K562 (cell line): ENCODE results near the gene AFG1L. TPM values are rescaled to one million over a fixed set of nuclear protein-coding genes. Genes with fewer than 3 reads are reported as not detected.
A peak's percentile ranks its signal among the peaks of the same experiment; 100 is the strongest.

Source experiments
- ATAC-seq: fragments of 200-7000 bp; cut with Tn5 transposase; 3 replicates; pipeline ENCODE4 v1.9.1; 2020; ENCODE audit warnings: moderate library complexity
- BruUV-seq: library from RNA; stranded (reverse); fragments of 400-500 nt; replicated peaks from 2 replicates; lab custom pipeline; 2021; lab: Mats Ljungman, UMichigan
- CTCF ChIA-PET: fragments of 300-600 bp; formaldehyde crosslinking; extraction: SDS; loops from one replicate; lab custom pipeline; 2021; ENCODE audit warnings: low intra/inter-chr PET ratio; lab: Yijun Ruan, JAX
- POLR2A ChIA-PET: fragments of 300-600, 350-650 bp; sonication (Branson Sonifier 250); formaldehyde crosslinking; extraction: SDS; loops from one replicate; lab custom pipeline; 2021; ENCODE audit warnings: antibody characterized with exemption, inconsistent platforms; lab: Yijun Ruan, JAX
- DNase-seq, 4 experiments: peaks; one replicate each; pipeline versions ENCODE4 v3.0.0 to v3.0.0-alpha.2; 2011 to 2018; ENCODE audit warnings: low spot score in 3 of 4, mixed read lengths in 3 of 4; ENCODE audit errors: extremely low read depth in 1 of 4
- FAIRE-seq: peaks from 2 replicates; lab custom pipeline; 2011; peaks lifted over from hg19 to GRCh38; lab: Jason Lieb, UNC
- H2AFZ ChIP-seq: 2 replicates; pipeline ENCODE4 v1.6.0; 2011; ENCODE audit warnings: low read depth, low read length, control low read depth, inconsistent platforms
- H3K27ac ChIP-seq: fragments of 200-600 bp; 3 replicates; pipeline ENCODE4 v1.8.0; 2011; ENCODE audit warnings: low read depth, mild to moderate bottlenecking, control low read depth, inconsistent platforms, low read length, moderate library complexity, mixed read lengths; ENCODE audit errors: extremely low read depth
- H3K27me3 ChIP-seq, 2 experiments: fragments of 300-600 bp in 1 of 2; 2 replicates in 1 of 2; 3 replicates in 1 of 2; pipeline versions ENCODE4 v1.6.0 to v1.8.0; 2011; ENCODE audit warnings: inconsistent platforms in 2 of 2, low read length in 2 of 2, mild to moderate bottlenecking in 1 of 2, mixed read lengths in 1 of 2, moderate library complexity in 1 of 2; ENCODE audit not compliant: control insufficient read depth in 2 of 2, insufficient read depth in 2 of 2
- H3K36me3 ChIP-seq: fragments of 300-600 bp; 3 replicates; pipeline ENCODE4 v1.8.0; 2011; ENCODE audit warnings: mild to moderate bottlenecking, low read length, inconsistent platforms; ENCODE audit not compliant: control insufficient read depth, insufficient read depth
- H3K4me1 ChIP-seq, 2 experiments: fragments of 200-600 bp in 1 of 2; replicated peaks in 1 of 2; 2 replicates in 1 of 2; 3 replicates in 1 of 2; pipeline versions ENCODE4 v1.5.1 to v1.8.0; 2011; ENCODE audit warnings: inconsistent platforms in 2 of 2, low read length in 2 of 2, mild to moderate bottlenecking in 1 of 2, mixed read lengths in 1 of 2, moderate library complexity in 1 of 2; ENCODE audit not compliant: control insufficient read depth in 2 of 2, insufficient read depth in 2 of 2
- H3K4me2 ChIP-seq: 2 replicates; pipeline ENCODE4 v1.6.1; 2011; ENCODE audit warnings: low read length, control low read depth, inconsistent platforms, mixed read lengths; ENCODE audit not compliant: insufficient read depth
- H3K4me3 ChIP-seq: fragments of 200-600 bp; sonication (generic), shearing (Covaris generic); 2 replicates; pipeline ENCODE4 v1.5.1; 2016; ENCODE audit warnings: control low read depth, inconsistent platforms
- H3K79me2 ChIP-seq: fragments of 200-600 bp; 3 replicates; pipeline ENCODE4 v1.8.0; 2011; ENCODE audit warnings: low read length, inconsistent platforms; ENCODE audit not compliant: control insufficient read depth, insufficient read depth
- H3K9ac ChIP-seq, 2 experiments: 2 replicates each; pipeline versions ENCODE4 v1.6.0 to v1.6.1; 2011; ENCODE audit warnings: low read depth in 2 of 2, low read length in 2 of 2, control low read depth in 1 of 2, inconsistent platforms in 1 of 2, mild to moderate bottlenecking in 1 of 2, mixed read lengths in 1 of 2; ENCODE audit not compliant: insufficient read depth in 1 of 2
- H3K9me1 ChIP-seq: one replicate; pipeline ENCODE4 v1.6.0; 2011; ENCODE audit warnings: inconsistent platforms, mild to moderate bottlenecking, low read length, moderate library complexity; ENCODE audit not compliant: control insufficient read depth, insufficient read depth
- H3K9me3 ChIP-seq: replicated peaks from 2 replicates; pipeline ENCODE4 v1.5.1; 2011; ENCODE audit warnings: low read depth, low read length, inconsistent platforms; ENCODE audit not compliant: control insufficient read depth, insufficient read depth
- H4K20me1 ChIP-seq: replicated peaks from 2 replicates; pipeline ENCODE4 v1.6.1; 2011; ENCODE audit warnings: low read length, inconsistent platforms, mixed read lengths; ENCODE audit not compliant: control insufficient read depth, insufficient read depth
- AFF1 ChIP-seq, 2 experiments: fragments of 450-650 bp; IDR thresholded peaks; 2 replicates each; pipeline ENCODE4 v1.6.1; 2018; ENCODE audit warnings: mild to moderate bottlenecking in 2 of 2, low read depth in 1 of 2; ENCODE audit not compliant: partially characterized antibody in 2 of 2
- CCNT2 ChIP-seq: IDR thresholded peaks from 2 replicates; pipeline ENCODE4 v1.6.1; 2011; ENCODE audit warnings: borderline replicate concordance, low read depth, mild to moderate bottlenecking, moderate library complexity, mixed read lengths, low read length; ENCODE audit not compliant: insufficient read length; ENCODE audit errors: extremely low read depth
- ETV6 ChIP-seq, 3 experiments: fragments of 150-350 bp in 1 of 3; sonication (generic) in 1 of 3; formaldehyde crosslinking in 1 of 3; IDR thresholded peaks; 2 replicates each; pipeline versions ENCODE4 v1.6.1 to v1.8.0; 2014 to 2022; ENCODE audit warnings: borderline replicate concordance in 2 of 3, low read depth in 2 of 3, antibody characterized with exemption in 1 of 3, low read length in 1 of 3, mild to moderate bottlenecking in 1 of 3, missing genetic modification reagents in 1 of 3
- HMGN3 ChIP-seq: IDR thresholded peaks from 2 replicates; pipeline ENCODE4 v1.6.1; 2011; ENCODE audit warnings: borderline replicate concordance, low read depth, mild to moderate bottlenecking, mixed read lengths, low read length; ENCODE audit not compliant: insufficient read length; ENCODE audit errors: extremely low read depth
- MAX ChIP-seq: sonication (generic); formaldehyde crosslinking; IDR thresholded peaks from 2 replicates; pipeline ENCODE4 v1.9.0; 2022; ENCODE audit warnings: mild to moderate bottlenecking, missing genetic modification reagents
- MBD2 ChIP-seq: sonication (generic); IDR thresholded peaks from 2 replicates; pipeline ENCODE4 v1.6.1; 2016; ENCODE audit warnings: low read depth, borderline replicate concordance
- MTA2 ChIP-seq: fragments of 450-650 bp; IDR thresholded peaks from 2 replicates; pipeline ENCODE4 v1.6.1; 2016; ENCODE audit warnings: low read depth
- NCOA1 ChIP-seq: fragments of 450-650 bp; IDR thresholded peaks from 2 replicates; pipeline ENCODE4 v1.6.1; 2016; ENCODE audit warnings: low read depth
- YY1 ChIP-seq, 3 experiments: IDR thresholded peaks; 2 replicates each; pipeline ENCODE4 v1.6.1; 2011; ENCODE audit warnings: low read length in 2 of 3, mild to moderate bottlenecking in 2 of 3, moderate library complexity in 2 of 3, borderline replicate concordance in 1 of 3, control low read depth in 1 of 3, low read depth in 1 of 3; ENCODE audit not compliant: insufficient read depth in 3 of 3, insufficient replicate concordance in 2 of 3, control insufficient read depth in 1 of 3, insufficient read length in 1 of 3; ENCODE audit errors: extremely low read depth in 1 of 3
- ZFP36 ChIP-seq: fragments of 150-350 bp; IDR thresholded peaks from 2 replicates; pipeline ENCODE4 v1.6.1; 2018; ENCODE audit warnings: low read length, low read depth; ENCODE audit not compliant: partially characterized antibody
- ZNF589 ChIP-seq: fragments of 200-800 bp; sonication (Bioruptor generic); IDR thresholded peaks from 2 replicates; pipeline ENCODE4 v1.6.1; 2016; ENCODE audit warnings: low read depth, missing genetic modification characterization, missing compliant biosample characterization
- WGBS: fragments of 100-300 bp; shearing (Covaris generic); methylation state at CpG from one replicate; pipeline ENCODE4 v1.1.6; 2016; ENCODE audit warnings: low coverage, mixed read lengths; ENCODE audit not compliant: insufficient coverage; ENCODE audit errors: missing lambda C conversion rate; 5-methylcytosine and 5-hydroxymethylcytosine counted together
- in situ Hi-C: fragments of 300-500 bp; cut with MboI; formaldehyde crosslinking; loops from 4 replicates; pipeline ENCODE4 v1.15.0; 2018; ENCODE audit warnings: inconsistent platforms, mixed read lengths
- intact Hi-C: fragments of 100-400 bp; cut with micrococcal nuclease; formaldehyde crosslinking; loops from 2 replicates; pipeline ENCODE4 v1.14.2; 2022
- polyA plus RNA-seq, 8 experiments: library from polyadenylated mRNA; depleted of rRNA in 4 of 8; stranded (reverse) in 5 of 8; unstranded in 3 of 8; fragments of >200 nt; fragmentation: Nextera tagmentation in 2 of 8; fragmentation: Illumina TruSeq in 1 of 8; extraction: Ambion mirVana in 2 of 8; extraction: Trizol in 1 of 8; gene quantifications; 2 replicates each; pipeline versions ENCODE4 v1.2.1 to v1.2.3, GENCODE V29; 2011 to 2014; ENCODE audit warnings: inconsistent platforms in 1 of 8, missing spikeins in 1 of 8
- total RNA-seq, 7 experiments: library from RNA; depleted of rRNA in 6 of 7; stranded (reverse); fragments of >200 nt in 6 of 7; fragmentation: Illumina TruSeq in 2 of 7; extraction: Trizol in 2 of 7; gene quantifications; 2 replicates each; pipeline versions ENCODE4 v1.2.1 to v1.2.3, GENCODE V29; 2011 to 2021; ENCODE audit warnings: low replicate concordance in 1 of 7

AFG1L gene
- total and polyA plus RNA-seq, 9 of the 15 experiments (the other 6 are each of a cell fraction or from before 2014, with no cell fraction given): 2.2 to 15.5 (median 5.8) TPM

GRCh38 chr6:108558372-108559096, 263.7 kb downstream of the AFG1L start (continued):
- TF ChIP-seq HMGN3: peak; percentile 91
- TF ChIP-seq, all 486 proteins: peak for 125

- Histone ChIP-seq H3K4me1 (peaks cover 25 to 44% of the 10 kb centered on the region in 2 experiments), H3K79me2 (peaks cover 28% of the 10 kb centered on the region), H3K9me3 (no peaks in the 10 kb centered on the region), H3K27ac (peak overlapping the region; percentile 99), H3K4me2 (peak overlapping the region; percentile 89), H3K4me3 (peak overlapping the region; percentile 82), H3K9ac (peak overlapping the region; percentile 88 to 93), H3K9me1 (no peaks in the 10 kb centered on the region), H4K20me1 (peaks cover 2% of the 10 kb centered on the region; the same call in 1 of the 2 replicates), H3K27me3 (no peaks in the 10 kb centered on the region), H3K36me3 (no peaks in the 10 kb centered on the region), H2AFZ (peak overlapping the region; percentile 92)
- peak; percentile 65 for ATAC-seq
- no peak for FAIRE-seq
- ChIA-PET CTCF (no interaction called here), POLR2A (interaction anchor here (0.7 to 3.4 kb wide), 12 partner anchors 8 to 526 kb away, joined by 3 to 12 read pairs (median 3); partner anchors contain the start of gene ARMC2)
- 0% methylated on average over 34 of the region's 84 CpGs for WGBS
- BruUV-seq: no TSS peak
- in situ Hi-C loops (no loop called here), intact Hi-C loops (loop anchor here (5.0 kb wide), 2 partner anchors 278 to 513 kb away; no protein-coding TSS in a partner anchor)
- peak; percentile 76 to 91 (median 81) for DNase-seq
- TF ChIP-seq YY1 (IDR thresholded peaks at IDR 0.05; ENCODE audit: borderline replicate concordance in 1 of 3, control insufficient read depth in 1 of 3, extremely low read depth in 1 of 3, insufficient read depth in 3 of 3, insufficient read length in 1 of 3, insufficient replicate concordance in 2 of 3, low read depth in 1 of 3, low read length in 2 of 3): peak in 1 of 3 experiments; percentile 30
- TF ChIP-seq MAX (CRISPR knock-in tag): peak; percentile 34; the same call in 1 of the 2 replicates
- TF ChIP-seq NCOA1: peak; percentile 67; the same call in 1 of the 2 replicates
- peak; percentile 90 for TF ChIP-seq ZNF589 (CRISPR knock-in tag)
- TF ChIP-seq MTA2: peak; percentile 89
- no peak for TF ChIP-seq ZFP36
- TF ChIP-seq AFF1 (IDR thresholded peaks at IDR 0.05; ENCODE audit: low read depth in 1 of 2, partially characterized antibody in 2 of 2): peak in 1 of 2 experiments; percentile 30
- peak; percentile 58; the same call in 1 of the 2 replicates for TF ChIP-seq MBD2
- peak in 1 of 2 experiments; percentile 67; a peak in 1 of 4 replicates for TF ChIP-seq ETV6 (IDR thresholded peaks at IDR 0.05; ENCODE audit: borderline replicate concordance in 1 of 2, low read depth in 2 of 2, low read length in 1 of 2)
- TF ChIP-seq ETV6 (CRISPR knock-in tag; IDR thresholded peaks at IDR 0.05; ENCODE audit: borderline replicate concordance): no peak
- TF ChIP-seq CCNT2: peak; percentile 98
Measured at GRCh38 chr6:108559097-108559883, 264.4 kb downstream of the AFG1L start.
